Midbrain (tissue), 1 donor: Measurements from ENCODE around the gene ELAVL1.
"Not testable (repeated sequence)": the region's sequence is repeated elsewhere in the genome, so short reads cannot be mapped to it uniquely, and the experiment has no call there.

Experiments
- DNase-seq: peaks from one replicate; lab custom pipeline; 2025; lab: John Stamatoyannopoulos, UW

Gene ELAVL1

GRCh38 chr19:8005534-8006256 is at the start of gene ELAVL1:
Gene ELAVL1 (minus strand): TSS chr19:8005641. CDS start chr19:7991815, 13,826 bp downstream.
- DNase-seq: peak; percentile 86

DNA sequence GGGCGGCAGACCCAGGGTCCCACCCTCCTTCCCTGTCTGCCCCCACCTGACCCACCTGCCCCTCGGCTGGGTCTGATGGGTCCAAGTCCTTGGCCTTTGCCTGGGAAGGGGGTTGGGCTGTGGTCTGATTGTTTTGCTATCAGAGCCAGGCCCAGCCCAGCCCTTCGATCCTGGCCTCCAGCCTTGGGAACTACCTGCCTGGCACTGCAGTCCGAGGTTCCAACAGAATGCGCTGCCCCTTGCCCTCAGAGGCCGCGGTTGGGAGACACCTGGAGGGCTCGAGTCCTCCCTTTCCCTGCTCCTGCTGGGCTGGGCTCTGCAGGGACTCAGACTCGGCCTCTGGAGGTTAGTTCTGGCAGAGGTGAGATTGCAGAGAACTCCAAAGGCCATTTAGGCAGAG is 48.7 kb upstream of the ELAVL1 start:
- DNase-seq: no peak

- no peak for DNase-seq
Measured at GRCh38 chr19:8052464-8052859, 47.0 kb upstream of the ELAVL1 start, which contains the start of gene CCL25. Gene CCL25 (plus strand): TSS chr19:8052760. CDS start chr19:8053050, 290 bp downstream.

- peak; percentile 62 for DNase-seq
Measured at GRCh38 chr19:8050274-8051096, 45.0 kb upstream of the ELAVL1 start.

GRCh38 chr19:8046569-8047165 is 41.2 kb upstream of the ELAVL1 start:
- no peak for DNase-seq

DNA sequence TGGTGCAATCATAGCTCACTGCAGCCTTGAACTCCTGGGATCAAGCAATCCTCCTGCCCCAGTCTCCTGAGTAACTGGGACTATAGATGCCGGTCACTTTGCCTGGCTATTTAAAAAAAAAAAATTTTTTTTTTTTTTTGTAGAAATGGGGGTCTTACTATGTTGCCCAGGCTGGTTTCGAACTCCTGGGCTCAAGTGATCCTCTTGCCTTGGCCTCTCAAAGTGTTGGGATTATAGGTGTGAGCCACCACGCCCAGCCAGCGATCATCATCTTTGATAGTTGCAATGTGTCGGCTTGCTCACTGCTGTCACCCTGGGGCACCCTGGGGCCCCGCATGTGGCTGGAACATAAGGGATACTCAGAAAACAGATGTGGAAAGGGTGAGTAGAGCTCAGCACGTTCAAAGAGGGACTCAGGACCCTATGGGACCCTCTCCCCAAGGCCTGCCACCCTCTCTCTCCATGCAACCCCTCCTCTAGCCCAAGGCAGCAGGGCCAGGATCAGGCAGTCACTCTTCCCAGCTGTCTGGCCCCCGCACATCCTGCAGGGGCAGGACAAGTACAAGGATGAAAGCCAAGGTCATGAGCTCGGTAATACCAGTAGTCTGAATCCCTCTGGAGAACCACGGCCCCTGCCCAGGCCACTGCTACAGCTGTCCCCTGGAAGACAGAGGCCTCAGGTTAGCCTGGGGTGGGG is 40.6 kb upstream of the ELAVL1 start:
- DNase-seq: no peak

GRCh38 chr19:8044018-8044417 is 38.6 kb upstream of the ELAVL1 start:
- no peak for DNase-seq

GRCh38 chr19:8042900-8043299 is 37.5 kb upstream of the ELAVL1 start:
- DNase-seq: no peak

DNA sequence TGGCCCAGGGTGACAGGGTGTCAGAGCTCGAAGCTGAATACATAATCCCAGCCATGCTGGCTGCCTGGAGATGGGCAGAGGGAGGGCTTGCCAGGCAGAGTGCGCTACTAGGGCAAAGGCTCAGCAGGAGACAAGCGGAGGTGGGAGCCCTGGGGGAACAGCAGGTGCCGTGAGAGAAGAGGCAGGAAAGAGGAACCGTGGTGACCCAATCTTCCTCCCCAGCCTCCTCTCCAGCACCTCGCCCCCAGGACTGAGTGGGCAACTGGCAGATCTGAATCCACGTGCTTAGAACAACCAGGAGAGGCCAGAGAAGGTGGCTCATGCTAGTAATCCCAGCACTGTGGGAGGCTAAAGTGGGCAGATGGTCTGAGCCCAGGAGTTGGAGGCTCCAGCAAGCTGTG is 36.1 kb upstream of the ELAVL1 start:
- DNase-seq: no peak

- DNase-seq: no peak
Measured at GRCh38 chr19:8039231-8039630, 33.8 kb upstream of the ELAVL1 start.

DNA sequence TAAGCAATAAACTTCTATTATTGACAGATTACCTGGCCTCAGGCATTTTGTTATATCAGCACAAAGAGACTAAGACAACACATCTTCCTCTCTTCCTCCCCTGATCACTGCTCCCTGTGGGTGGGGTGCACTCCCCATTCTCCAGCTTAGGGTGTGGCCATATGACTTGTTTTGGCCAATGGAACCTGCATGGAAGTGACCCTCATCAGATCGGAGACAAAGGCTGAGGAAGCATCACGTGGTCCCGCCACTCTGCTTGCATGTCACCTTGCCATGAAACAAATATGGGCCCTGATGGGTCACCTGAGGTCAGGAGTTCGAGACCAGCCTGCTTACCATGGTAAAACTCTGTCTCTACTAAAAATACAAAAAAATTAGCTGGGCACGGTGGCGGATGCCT is 33.4 kb upstream of the ELAVL1 start:
- DNase-seq: no peak

DNA sequence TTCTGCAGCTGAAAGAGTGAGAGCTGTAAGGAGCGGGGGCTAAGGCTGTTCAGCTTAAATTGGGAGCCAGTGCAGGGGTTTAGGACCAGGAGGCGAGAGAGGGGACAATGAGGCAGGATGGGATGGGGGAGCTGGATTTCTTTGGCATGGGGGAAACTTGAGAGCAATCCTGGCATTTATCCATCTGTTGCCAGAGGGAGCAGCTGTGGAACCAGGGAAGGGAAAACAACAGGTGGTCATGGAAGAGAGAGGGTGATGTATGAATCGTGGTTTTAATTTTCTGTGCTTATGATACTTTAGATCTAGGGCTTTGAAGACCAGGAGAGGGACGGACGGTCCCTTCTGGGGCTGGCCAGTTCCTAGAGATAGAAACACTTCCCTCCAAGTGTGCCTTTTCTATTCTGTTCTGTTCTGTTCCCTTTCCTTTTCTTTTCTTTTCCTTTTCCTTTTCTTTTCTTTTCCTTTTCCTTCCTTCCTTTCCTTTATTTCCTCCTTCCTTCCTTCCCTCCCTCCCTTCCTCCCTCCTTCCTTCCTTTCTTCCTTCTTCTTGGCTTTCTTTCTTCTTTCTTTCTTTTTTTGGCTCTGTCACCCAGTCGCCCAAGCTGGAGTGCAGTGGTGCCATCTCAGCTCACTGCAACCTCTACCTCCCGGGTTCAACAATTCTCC is 31.1 kb upstream of the ELAVL1 start:
- no peak for DNase-seq

- no peak for DNase-seq
Measured at GRCh38 chr19:8034178-8034525, 28.7 kb upstream of the ELAVL1 start.

GRCh38 chr19:8033287-8034177 is 28.1 kb upstream of the ELAVL1 start:
- not testable (repeated sequence) for DNase-seq

DNA sequence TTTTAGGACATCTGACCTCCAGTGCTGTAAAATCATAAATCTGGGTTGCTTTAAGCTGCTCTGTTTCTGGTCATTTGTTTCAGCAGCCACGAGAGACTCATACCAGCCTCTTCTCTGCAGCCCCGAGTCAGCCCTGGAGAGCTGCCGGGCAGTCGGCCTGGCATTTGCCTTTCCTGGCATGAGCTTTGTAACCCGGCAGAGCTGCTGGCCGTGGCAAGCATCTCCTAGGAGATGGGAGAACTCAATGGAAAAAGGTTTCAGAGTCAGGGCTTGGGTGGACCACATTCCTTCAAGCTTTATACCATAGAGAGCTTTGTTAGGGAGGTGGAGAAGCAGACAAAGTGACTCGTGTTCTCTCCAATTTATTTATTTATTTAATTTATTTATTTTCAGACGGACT is 25.5 kb upstream of the ELAVL1 start:
- no peak for DNase-seq

DNA sequence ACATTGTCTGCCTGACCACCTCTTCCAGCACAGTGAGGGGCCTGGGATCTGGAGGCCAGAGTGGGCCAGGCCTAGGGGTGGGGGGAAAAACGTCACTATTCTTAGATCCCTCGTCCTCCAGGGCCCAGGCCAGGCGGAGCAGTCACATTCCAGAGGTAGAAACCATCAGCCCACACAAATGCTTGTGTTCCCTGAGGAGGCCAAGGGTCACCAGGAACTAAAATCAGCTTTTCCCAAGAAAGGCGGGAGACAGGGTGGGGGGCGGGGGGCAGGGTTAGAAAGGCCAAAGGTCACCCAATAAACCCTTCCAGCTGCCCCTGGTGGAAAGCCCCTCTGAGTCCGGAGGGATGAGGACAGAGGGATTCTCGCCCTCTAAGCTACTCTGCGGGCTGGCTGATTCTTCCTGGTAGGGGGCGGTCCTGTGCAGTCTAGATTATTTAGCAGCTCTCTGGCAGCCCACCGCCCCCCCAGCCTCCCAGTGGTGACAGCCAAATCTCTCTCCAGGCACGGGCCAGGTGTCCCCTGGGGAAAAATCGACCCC is 23.6 kb upstream of the ELAVL1 start:
- no peak for DNase-seq

GRCh38 chr19:8025316-8025715 is 19.9 kb upstream of the ELAVL1 start:
- DNase-seq: no peak

DNA sequence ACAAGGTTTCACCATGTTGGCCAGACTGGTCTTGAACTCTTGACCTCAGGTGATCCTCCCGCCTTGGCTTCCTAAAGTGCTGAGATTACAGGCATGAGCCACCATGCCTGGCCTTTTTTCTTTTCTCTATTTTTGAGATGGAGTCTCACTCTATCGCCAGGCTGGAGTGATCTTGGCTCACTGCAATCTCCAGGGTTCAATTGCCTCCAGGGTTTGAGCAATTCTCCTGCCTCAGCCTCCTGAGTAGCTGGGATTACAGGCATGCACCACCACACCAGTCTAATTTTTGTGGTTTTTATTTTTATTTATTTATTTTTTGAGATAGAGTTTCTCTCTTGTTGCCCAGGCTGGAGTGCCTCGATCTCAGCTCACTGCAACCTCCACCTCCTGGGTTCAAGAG is 18.8 kb upstream of the ELAVL1 start:
- not testable (repeated sequence) for DNase-seq

DNA sequence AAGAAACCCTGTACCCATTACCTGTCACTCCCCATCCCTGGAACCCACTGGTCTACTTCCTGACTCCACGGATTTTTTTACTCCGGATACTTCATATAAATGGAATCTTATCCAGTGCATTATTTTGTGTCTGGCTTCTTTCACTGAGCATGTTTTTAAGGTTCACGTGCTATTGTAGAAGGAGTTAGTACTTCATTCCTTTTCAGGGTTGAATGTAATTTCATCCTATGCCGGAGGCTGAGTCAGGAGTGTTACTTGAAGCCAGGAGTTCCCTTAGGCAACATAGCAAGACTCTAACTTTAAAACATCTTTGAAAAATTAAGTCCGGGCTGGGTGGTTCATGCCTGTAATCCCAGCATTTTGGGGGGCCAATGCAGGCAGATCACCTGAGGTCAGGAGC is 17.9 kb upstream of the ELAVL1 start:
- no peak for DNase-seq

DNA sequence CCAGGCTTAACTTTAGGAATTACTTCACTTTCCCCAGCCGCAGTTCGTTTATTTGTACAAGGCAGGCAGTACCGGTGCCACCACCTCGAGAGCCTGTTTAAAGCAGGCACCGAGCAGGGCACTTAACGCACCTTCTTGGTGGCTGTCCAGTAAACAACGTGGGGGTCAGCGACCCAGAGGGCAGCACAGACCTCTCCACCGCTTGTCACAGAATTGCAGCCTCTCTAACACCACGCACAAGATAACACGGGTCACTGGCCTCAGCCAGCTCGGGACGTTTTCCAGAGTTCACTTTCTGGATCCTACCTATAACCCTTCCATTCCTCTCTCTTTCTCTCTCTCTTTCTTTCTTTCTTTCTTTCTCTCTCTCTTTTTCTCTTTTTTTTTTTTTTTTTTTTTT is 16.8 kb upstream of the ELAVL1 start:
- no peak for DNase-seq
